Stimulated activated CD4-positive, alpha-beta T cell treated with anti-CD3 and anti-CD28 coated beads, Interleukin-4, amount 100 ng/mL, for 48 hours (primary cell): ENCODE measurements around the gene ING5.
A peak's percentile ranks its signal among the peaks of the same experiment; 100 is the strongest.
"Not testable (repeated sequence)": the region's sequence is repeated elsewhere in the genome, so short reads cannot be mapped to it uniquely, and the experiment has no call there.

Source experiments
- DNase-seq, 2 donors: peaks; one replicate each; pipeline ENCODE4 v3.0.0-alpha.2; 2020; ENCODE audit warnings: low read depth in 2 of 2

The ING5 gene

GRCh38 chr2:241701399-241702154 lies at the start of gene ING5:
Gene ING5, plus strand, starts transcription at chr2:241702039. Its CDS starts 27 bp downstream, at chr2:241702066.
- peak; percentile 97 for DNase-seq

DNA sequence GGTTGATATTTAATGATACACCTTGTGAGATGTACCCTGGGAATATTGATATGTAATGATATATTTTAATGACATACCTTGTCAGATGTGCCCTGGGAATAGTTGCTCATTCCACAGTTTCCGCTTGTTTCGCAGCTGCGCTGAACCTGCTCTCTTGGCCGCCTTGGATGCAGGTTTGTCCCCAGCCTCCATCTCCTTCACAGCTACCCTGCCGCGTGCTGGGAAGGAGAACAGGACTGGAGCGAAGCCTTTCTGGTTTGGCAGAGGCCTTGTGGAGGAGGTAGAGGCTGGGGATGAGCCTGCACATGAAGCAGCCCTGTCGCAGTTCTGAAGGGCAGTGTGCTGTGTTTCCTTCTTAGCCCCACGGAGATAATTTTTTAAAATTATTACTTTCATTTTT lies 49.7 kb upstream of the ING5 start:
- DNase-seq: no peak

DNA sequence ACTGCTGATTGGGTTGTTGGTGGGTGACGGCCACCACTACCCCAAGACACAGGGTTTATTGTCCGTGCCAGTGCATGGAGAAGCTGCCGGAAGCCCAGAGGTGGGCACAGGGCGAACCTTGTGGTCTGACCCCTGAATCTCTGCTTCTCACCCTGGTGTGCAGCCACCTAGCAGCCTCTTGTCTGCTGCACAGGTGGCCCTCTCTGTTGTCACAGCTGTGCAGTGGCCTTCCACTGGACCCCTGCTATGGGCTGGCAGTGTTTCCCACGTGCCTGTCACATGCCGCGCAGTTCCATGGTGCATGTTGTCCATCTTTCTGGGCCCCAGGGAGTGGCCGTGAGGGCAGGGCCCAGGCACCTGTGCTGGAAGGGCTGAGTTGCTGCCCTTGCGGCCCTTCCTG lies 49.1 kb upstream of the ING5 start:
- DNase-seq: no peak

DNA sequence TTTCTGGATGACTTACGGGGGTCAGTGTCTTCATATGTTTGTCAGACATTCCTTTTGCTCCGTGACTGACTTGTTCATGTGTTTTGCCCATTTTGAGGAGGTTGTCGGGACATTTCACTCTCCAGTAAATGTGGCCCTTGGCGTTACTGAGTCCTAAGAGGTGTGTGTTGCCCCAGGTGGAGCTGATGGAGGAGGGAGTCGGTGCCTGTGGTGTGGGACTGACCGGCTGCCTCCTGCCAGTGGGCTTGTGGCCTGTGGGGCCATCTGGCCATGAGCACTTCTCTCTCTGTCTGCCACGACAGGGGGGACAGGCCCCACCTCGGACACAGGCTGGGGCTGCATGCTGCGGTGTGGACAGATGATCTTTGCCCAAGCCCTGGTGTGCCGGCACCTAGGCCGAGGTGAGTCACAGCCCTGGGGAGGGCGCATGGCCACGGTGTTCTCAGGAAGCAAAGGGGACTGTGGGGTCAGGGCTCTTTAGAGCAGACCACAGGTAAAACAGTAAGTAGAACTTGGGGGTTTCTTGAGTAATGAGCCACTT lies 48.6 kb upstream of the ING5 start:
- no peak for DNase-seq

- no peak for DNase-seq
Measured at GRCh38 chr2:241654551-241654950, 47.3 kb upstream of the ING5 start.

GRCh38 chr2:241655516-241656189 lies 46.2 kb upstream of the ING5 start:
- no peak for DNase-seq

- no peak for DNase-seq
Measured at GRCh38 chr2:241656190-241656741, 45.6 kb upstream of the ING5 start.

DNA sequence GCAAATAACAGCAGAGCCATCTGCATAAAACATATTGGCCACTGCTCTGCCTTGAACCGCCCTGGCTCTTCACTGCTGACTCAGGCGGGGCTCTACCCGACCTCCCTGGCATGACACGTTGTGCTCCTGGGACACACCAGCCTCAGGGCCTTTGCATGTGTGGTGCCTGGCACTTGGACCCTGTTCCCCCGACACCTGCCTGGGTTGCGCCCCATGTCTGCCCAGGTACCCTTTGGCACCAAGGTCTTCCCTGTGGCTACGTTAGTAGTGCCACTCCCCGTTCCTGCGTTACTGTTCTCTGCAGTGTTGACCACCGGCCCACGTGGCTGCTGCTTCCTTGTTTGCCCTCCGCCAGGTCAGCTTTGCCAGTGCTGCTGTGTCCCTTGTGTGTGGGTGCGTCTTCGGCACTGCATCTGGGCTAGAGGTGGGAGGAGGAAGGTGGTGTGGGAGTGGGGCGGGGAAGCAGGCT lies 44.0 kb upstream of the ING5 start:
- DNase-seq: no peak

GRCh38 chr2:241658296-241658695 lies 43.5 kb upstream of the ING5 start:
- no peak for DNase-seq

- DNase-seq: peak in 1 of 2 donors; percentile 16
Measured at GRCh38 chr2:241659150-241659739, 42.6 kb upstream of the ING5 start.

GRCh38 chr2:241660593-241661213 lies 41.1 kb upstream of the ING5 start:
- DNase-seq: no peak

DNA sequence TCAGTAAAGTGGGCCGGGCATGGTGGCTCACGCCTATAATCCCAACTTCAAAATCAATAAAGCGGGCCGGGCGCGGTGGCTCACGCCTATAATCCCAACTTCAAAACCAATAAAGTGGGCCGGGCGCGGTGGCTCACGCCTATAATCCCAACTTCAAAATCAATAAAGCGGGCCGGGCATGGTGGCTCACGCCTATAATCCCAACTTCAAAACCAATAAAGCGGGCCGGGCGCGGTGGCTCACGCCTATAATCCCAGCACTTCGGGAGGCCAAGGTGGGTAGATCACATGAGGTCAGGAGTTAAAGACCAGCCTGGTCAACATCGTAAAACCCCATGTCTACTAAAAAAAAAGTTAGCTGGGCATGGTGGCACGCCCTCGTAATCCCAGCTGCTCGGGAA lies 39.1 kb upstream of the ING5 start:
- not testable (repeated sequence) for DNase-seq

- no peak for DNase-seq
Measured at GRCh38 chr2:241665731-241666440, 36.0 kb upstream of the ING5 start.

DNA sequence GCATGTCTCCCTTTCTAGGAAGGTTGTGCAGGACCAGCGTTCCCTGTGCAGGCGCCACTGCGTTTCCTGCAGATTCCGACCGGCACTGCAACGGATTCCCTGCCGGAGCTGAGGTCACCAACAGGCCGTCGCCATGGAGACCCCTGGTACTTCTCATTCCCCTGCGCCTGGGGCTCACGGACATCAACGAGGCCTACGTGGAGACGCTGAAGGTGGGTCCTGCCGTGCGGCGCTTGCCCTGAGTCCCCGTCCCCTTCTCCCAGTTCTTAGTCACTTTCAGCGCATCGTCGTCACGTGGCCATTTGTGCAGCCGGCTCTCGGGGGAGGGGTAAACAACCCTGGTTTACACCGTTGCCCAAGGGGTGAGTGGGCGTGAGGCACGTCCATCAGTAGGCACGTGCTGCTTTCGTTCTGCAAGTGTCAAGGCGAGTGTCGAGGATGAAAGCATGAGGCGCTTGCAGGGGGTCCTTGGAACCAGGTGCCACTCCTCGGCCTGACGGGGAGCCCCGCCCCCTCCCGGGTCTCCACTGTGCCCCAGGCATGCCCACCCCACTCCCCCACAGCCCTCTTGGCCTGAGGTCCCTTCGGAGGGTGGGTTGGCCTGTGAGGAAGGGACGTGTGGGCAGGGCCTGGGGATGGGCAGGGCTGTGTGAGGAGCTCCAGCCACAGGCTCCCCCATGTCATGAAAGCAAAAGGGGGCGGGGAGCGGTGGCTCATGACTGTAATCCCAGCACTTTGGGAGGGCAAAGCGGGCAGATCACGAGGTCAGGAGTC lies 35.0 kb upstream of the ING5 start:
- no peak for DNase-seq

GRCh38 chr2:241668354-241668753 lies 33.5 kb upstream of the ING5 start:
- no peak for DNase-seq

GRCh38 chr2:241668839-241669238 lies 33.0 kb upstream of the ING5 start:
- no peak for DNase-seq

GRCh38 chr2:241670333-241671110 lies 31.3 kb upstream of the ING5 start:
- DNase-seq: no peak

GRCh38 chr2:241671457-241672240 lies 30.2 kb upstream of the ING5 start:
- DNase-seq: no peak
